ENCODE measurements around the gene ZIC1. TPM values are rescaled to one million over a fixed set of nuclear protein-coding genes. Genes with fewer than 3 reads are reported as not detected.

Gene ZIC1
- total and polyA plus RNA-seq, 2 experiments from 2014 or later = 0.21 to 0.95 TPM

DNA sequence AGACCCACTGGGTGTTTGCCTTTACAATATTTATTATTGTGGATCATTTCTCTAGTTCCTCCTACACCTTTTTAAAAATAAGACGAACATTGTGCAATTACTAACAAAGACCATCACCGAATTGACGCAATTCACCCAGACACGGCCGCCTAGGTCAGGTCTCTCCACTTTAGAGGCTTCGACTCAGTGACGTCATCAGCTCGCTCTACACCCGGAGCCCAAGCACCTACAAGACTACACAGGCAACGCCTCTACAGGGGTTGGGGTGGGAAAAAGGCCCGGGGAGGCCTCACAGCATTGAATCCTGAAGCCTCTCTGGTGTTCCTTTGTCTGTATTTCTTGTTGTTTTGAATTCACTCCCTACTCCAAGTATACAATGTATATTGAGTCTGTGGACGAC, 19.4 kb upstream of the ZIC1 start:
- H3K4me1 Mint-ChIP-seq = peaks cover 75% of the 10 kb centered on the region
- Histone ChIP-seq H3K9me2 (ENCODE audit: insufficient read depth) (no peaks in the 10 kb centered on the region), H3K27ac (ENCODE audit: low read depth) (no peak overlapping the region), H3K36me3 (ENCODE audit: insufficient read depth) (no peaks in the 10 kb centered on the region), H4K20me1 (replicated peaks; ENCODE audit: insufficient read depth) (peaks cover 4% of the 10 kb centered on the region; the same call in 1 of the 2 replicates), H2AFZ (no peak overlapping the region), H3F3A (replicated peaks; ENCODE audit: low read depth) (peaks cover 49% of the 10 kb centered on the region), H3K79me2 (replicated peaks; ENCODE audit: insufficient read depth) (no peaks in the 10 kb centered on the region), H3K4me1 (ENCODE audit: insufficient read depth) (peaks cover 79% of the 10 kb centered on the region), H3K27me3 (ENCODE audit: insufficient read depth) (peaks cover 100% of the 10 kb centered on the region), H3K4me3 (peak overlapping the region; percentile 81), H3K4me2 (peak overlapping the region; percentile 93)
- H3K9me3 Mint-ChIP-seq = peaks cover 5% of the 10 kb centered on the region; the same call in 2 of the 3 replicates
- no peaks in the 10 kb centered on the region for H3K36me3 Mint-ChIP-seq (ENCODE audit: low read depth)
- peaks cover 99% of the 10 kb centered on the region for H3K27me3 Mint-ChIP-seq (ENCODE audit: insufficient read depth, low read depth, poor library complexity)
- no peak overlapping the region for H3K27ac Mint-ChIP-seq
- TF ChIP-seq CREB1 (CRISPR knock-in tag; IDR thresholded peaks at IDR 0.05; ENCODE audit: low read depth) (peak; percentile 96), EZH2 (IDR thresholded peaks at IDR 0.05; ENCODE audit: low read depth, unreplicated experiment) (peak; percentile 69)
- TF ChIP-seq, protein P1, sequence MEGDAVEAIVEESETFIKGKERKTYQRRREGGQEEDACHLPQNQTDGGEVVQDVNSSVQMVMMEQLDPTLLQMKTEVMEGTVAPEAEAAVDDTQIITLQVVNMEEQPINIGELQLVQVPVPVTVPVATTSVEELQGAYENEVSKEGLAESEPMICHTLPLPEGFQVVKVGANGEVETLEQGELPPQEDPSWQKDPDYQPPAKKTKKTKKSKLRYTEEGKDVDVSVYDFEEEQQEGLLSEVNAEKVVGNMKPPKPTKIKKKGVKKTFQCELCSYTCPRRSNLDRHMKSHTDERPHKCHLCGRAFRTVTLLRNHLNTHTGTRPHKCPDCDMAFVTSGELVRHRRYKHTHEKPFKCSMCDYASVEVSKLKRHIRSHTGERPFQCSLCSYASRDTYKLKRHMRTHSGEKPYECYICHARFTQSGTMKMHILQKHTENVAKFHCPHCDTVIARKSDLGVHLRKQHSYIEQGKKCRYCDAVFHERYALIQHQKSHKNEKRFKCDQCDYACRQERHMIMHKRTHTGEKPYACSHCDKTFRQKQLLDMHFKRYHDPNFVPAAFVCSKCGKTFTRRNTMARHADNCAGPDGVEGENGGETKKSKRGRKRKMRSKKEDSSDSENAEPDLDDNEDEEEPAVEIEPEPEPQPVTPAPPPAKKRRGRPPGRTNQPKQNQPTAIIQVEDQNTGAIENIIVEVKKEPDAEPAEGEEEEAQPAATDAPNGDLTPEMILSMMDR (conservative IDR thresholded peaks at IDR 0.05; ENCODE audit: low read depth in 2 of 2) = no peak
- peak overlapping the region; percentile 36; the same call in 2 of the 3 replicates for H3K4me3 Mint-ChIP-seq
- peak; percentile 73 for DNase-seq (ENCODE audit: low spot score)
- ATAC-seq = no peak

DNA sequence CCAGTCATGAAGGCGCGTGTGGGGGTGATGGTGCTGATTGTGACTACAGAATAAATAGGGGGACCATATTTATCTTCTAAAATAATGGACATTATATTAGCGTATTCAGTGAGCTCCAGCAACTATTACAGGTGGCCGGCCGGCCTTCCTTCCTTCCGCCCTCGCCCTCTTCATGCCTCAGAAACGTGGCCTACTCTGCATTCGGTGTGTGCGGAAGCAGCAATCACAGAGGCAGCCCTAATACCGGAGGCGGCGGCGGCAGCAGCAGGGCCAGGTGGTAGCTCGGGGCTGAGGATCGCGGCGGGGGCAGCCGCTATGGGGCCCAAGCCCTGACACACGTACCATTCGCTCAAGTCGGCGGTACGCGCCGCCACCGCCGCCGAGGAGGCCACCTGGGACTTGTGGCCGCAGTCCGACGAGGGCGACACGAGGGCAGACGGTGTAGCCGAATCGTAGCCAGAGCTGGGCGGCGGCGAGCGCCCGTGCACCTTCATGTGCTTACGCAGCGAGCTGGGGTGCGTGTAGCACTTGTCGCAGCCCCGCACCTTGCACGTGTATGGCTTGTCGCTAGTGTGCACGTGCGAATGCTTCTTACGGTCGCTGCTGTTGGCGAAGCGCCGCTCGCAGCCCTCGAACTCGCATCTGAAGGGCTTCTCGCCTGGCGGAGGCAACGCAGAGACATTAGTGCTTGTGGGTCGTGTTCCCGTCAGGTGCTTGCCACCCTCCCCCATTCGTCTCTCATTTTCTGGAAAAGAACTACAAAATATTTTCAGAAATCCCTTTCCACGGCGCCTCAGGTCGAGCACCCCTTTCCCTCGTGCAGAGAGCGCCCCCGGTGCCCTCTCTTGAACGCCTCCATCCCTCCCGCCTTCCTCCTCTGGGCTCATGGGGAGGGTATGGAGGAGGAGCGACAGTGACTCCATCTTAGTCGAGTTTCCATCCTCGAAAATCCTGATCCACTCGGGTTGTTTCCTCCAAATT, 18.3 kb upstream of the ZIC1 start:
- Histone ChIP-seq H3K4me1 (ENCODE audit: insufficient read depth) (peaks cover 81% of the 10 kb centered on the region), H3K36me3 (ENCODE audit: insufficient read depth) (no peaks in the 10 kb centered on the region), H3K4me2 (peak overlapping the region; percentile 93), H3F3A (replicated peaks; ENCODE audit: low read depth) (peaks cover 59% of the 10 kb centered on the region), H3K4me3 (peak overlapping the region; percentile 81), H3K9me2 (ENCODE audit: insufficient read depth) (no peaks in the 10 kb centered on the region), H3K79me2 (replicated peaks; ENCODE audit: insufficient read depth) (no peaks in the 10 kb centered on the region), H2AFZ (peak overlapping the region; percentile 43), H3K27ac (ENCODE audit: low read depth) (no peak overlapping the region), H4K20me1 (replicated peaks; ENCODE audit: insufficient read depth) (peaks cover 10% of the 10 kb centered on the region; the same call in 1 of the 2 replicates), H3K27me3 (ENCODE audit: insufficient read depth) (peaks cover 100% of the 10 kb centered on the region)
- DNase-seq (ENCODE audit: low spot score) (peak; percentile 74), ATAC-seq (peak; percentile 7)
- H3K27ac Mint-ChIP-seq = no peak overlapping the region
- peaks cover 5% of the 10 kb centered on the region; the same call in 2 of the 3 replicates for H3K9me3 Mint-ChIP-seq
- peaks cover 76% of the 10 kb centered on the region for H3K4me1 Mint-ChIP-seq
- H3K4me3 Mint-ChIP-seq = peak overlapping the region; percentile 71
- H3K36me3 Mint-ChIP-seq (ENCODE audit: low read depth) = no peaks in the 10 kb centered on the region
- peaks cover 99% of the 10 kb centered on the region for H3K27me3 Mint-ChIP-seq (ENCODE audit: insufficient read depth, low read depth, poor library complexity)
- TF ChIP-seq JUNB (IDR thresholded peaks at IDR 0.05; ENCODE audit: unreplicated experiment) (no peak), EZH2phosphoT487 (IDR thresholded peaks at IDR 0.05; ENCODE audit: unreplicated experiment) (peak; percentile 86), CREB1 (CRISPR knock-in tag; IDR thresholded peaks at IDR 0.05; ENCODE audit: low read depth) (0 out of 2 replicates have a peak, but pooled peaks have one; percentile 19), EZH2 (IDR thresholded peaks at IDR 0.05; ENCODE audit: low read depth, unreplicated experiment) (peak; percentile 75)
